ENCODE data around the gene ACTA2.

ACTA2 gene

GRCh38 chr10:88952647-88953111 lies at the start of gene ACTA2:
Gene ACTA2, minus strand, starts transcription at chr10:88952773. Its CDS starts 3,843 bp downstream, at chr10:88948930.
- no peak for DNase-seq (ENCODE audit: low read depth, low spot score)

DNA sequence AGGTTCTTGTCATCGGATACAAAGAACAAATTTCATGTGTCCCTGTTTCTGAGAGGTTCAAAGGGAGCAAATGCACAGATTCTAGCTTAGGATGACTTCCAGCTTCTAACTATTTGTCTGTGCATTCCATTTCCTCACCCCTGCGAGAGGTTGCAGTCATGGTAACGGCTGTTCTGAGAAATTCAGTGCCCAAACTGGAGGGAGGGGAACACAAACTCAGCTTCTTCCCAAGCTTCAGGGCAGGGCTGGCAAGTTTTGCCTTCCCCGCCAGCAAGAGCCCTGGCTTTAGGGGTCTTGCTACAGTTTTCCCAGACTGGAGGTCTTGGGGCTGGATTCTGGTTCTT lies 49.1 kb upstream of the ACTA2 start:
- DNase-seq (ENCODE audit: low read depth, low spot score), result no peak

- DNase-seq (ENCODE audit: low read depth, low spot score), result no peak
Measured at GRCh38 chr10:89001024-89001728, 48.6 kb upstream of the ACTA2 start.

GRCh38 chr10:88999625-89000024 lies 47.1 kb upstream of the ACTA2 start:
- DNase-seq (ENCODE audit: low read depth, low spot score), result no peak

- DNase-seq (ENCODE audit: low read depth, low spot score), result no peak
Measured at GRCh38 chr10:88996927-88997326, 44.4 kb upstream of the ACTA2 start.

GRCh38 chr10:88995156-88995876 lies 42.7 kb upstream of the ACTA2 start:
- no peak for DNase-seq (ENCODE audit: low read depth, low spot score)

DNA sequence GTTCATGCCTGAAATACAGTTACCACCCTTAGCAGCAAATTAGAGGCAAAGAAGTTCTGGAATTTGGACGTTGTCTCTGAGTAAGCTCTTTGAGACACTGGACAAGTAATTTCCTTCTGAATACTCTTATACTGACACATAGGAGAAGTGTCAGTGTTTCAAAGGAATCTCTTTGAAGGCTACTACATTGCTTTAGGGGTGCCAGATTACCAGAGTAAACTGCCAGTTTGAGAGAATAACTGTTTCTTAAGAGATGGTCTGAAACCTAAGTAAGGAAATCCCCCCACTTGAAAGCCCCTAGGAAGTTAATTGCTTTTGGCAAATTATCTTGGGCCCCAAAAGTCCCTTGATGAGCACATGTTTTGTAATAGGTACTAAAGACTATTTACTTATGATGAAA lies 41.4 kb upstream of the ACTA2 start:
- DNase-seq (ENCODE audit: low read depth, low spot score), result no peak

GRCh38 chr10:88992921-88993524 lies 40.5 kb upstream of the ACTA2 start:
- no peak for DNase-seq (ENCODE audit: low read depth, low spot score)

DNA sequence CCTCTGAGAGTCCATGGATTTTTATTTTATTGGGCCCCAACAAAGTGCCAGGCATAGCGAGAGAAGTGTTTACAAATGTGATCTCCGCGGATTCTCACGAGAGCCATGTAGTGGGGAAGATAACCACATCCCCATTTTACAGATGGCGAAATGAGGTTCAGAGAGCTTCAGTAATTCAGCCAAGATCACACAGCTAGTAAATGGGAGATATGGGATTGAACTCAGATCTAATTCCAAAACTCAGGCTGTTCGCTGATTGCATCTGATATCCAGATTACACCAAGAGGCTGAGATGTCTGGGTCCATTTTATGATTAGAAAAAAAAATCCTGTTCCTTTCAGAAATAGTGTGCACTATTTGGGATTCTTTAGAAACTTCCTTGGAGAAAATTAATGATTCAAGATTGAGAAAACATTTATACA lies 39.3 kb upstream of the ACTA2 start:
- no peak for DNase-seq (ENCODE audit: low read depth, low spot score)

GRCh38 chr10:88991161-88991898 lies 38.8 kb upstream of the ACTA2 start:
- peak; percentile 37 for DNase-seq (ENCODE audit: low read depth, low spot score)

DNA sequence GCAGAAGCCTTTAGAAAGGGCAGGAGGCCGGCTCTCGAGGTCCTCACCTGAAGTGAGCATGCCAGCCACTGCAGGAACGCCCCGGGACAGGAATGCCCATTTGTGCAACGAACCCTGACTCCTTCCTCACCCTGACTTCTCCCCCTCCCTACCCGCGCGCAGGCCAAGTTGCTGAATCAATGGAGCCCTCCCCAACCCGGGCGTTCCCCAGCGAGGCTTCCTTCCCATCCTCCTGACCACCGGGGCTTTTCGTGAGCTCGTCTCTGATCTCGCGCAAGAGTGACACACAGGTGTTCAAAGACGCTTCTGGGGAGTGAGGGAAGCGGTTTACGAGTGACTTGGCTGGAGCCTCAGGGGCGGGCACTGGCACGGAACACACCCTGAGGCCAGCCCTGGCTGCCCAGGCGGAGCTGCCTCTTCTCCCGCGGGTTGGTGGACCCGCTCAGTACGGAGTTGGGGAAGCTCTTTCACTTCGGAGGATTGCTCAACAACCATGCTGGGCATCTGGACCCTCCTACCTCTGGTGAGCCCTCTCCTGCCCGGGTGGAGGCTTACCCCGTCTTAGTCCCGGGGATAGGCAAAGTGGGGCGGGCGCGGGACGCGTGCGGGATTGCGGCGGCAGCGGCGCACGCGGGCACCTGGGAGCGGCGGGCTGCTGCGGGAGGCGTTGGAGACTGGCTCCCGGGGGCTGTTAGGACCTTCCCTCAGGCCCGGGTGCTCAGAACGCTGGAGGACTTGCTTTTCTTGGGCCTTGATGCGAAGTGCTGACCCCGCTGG lies 38.0 kb upstream of the ACTA2 start, which contains the start of gene FAS:
TSS of gene FAS (plus strand) at position 415 of the 777 bp plus-strand sequence. CDS start at position 494, 79 bp downstream.
- DNase-seq (ENCODE audit: low read depth, low spot score), result no peak

DNA sequence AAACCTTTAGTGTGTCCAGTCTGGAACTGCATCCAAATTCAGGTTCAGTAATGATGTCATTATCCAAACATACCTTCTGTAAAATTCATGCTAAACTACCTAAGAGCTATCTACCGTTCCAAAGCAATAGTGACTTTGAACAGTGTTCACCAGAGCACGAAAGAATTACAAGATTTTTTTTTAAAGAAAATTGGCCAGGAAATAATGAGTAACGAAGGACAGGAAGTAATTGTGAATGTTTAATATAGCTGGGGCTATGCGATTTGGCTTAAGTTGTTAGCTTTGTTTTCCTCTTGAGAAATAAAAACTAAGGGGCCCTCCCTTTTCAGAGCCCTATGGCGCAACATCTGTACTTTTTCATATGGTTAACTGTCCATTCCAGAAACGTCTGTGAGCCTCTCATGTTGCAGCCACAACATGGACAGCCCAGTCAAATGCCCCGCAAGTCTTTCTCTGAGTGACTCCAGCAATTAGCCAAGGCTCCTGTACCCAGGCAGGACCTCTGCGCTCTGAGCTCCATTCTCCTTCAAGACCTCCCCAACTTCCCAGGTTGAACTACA lies 37.3 kb upstream of the ACTA2 start:
- peak; percentile 21 for DNase-seq (ENCODE audit: low read depth, low spot score)

DNA sequence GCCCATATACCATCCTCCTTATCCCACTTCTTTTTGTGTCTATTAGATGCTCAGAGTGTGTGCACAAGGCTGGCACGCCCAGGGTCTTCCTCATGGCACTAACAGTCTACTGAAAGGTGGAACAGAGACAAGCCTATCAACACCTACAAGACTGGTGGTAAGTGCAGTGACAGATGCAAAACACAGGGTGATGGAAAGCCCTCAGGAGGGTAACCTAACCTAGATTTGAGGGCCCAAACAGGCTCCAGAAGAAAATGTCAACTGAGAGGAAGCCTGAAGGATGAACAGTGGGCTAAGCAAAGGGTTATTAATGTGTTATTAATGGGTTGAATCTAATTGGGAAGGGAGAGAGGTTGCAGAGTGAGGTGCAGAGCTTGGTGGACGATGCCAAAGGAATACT lies 36.9 kb upstream of the ACTA2 start:
- DNase-seq (ENCODE audit: low read depth, low spot score), result no peak

GRCh38 chr10:88987840-88988239 lies 35.3 kb upstream of the ACTA2 start:
- no peak for DNase-seq (ENCODE audit: low read depth, low spot score)

DNA sequence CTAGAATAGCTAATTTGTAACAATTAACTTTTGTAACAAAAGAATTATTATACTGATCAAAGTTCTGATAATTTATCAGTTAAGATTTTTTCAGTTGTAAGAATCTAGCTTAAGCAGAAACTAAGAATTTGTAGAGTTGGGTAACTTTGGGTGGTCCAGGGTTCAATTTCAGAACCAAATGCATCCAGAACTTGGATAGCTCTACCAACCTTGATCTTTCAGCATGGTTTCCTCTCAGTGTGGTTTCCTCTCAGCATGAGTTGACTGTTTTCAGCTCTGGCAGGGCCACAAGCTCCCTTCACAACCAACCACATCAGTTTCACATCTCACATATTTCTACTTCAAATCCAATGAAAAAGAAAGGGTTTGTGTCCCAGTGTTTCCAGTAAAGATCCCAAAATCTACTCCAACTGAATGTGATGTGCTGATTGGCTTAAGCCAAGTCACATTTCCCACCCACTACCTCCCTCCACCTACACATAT lies 34.7 kb upstream of the ACTA2 start:
- no peak for DNase-seq (ENCODE audit: low read depth, low spot score)

DNA sequence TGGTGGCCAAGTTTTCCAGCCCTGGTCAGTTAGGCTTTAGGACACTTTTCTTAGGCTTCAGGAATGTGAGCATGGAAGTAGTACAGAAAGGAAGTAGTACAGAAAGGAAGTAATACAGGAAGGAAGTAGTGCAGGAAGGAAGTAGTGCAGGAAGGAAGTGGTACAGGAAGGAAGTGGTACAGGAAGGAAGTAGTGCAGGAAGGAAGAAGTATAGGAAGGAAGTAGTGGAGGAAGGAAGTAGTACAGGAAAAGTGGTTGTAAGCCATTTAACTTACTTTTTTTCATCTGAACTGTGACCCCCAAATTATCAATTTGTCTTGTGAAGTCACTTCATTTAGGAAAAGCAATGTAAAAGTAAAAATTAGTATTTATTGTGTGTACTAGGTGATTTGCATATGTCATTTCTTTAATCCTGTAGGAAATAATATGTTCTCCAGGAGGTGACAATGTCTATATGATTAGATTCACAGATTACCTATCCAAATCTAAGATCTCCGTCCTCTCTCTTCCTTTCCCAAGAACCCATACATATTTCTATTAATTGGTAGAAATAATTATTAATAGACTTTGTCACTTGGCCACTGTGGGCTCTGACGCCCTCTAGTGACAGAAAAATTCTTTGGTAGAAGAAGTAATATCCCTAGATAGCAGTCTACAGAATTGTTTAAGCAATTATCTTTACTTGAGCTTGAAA lies 34.1 kb upstream of the ACTA2 start:
- DNase-seq (ENCODE audit: low read depth, low spot score), result no peak

DNA sequence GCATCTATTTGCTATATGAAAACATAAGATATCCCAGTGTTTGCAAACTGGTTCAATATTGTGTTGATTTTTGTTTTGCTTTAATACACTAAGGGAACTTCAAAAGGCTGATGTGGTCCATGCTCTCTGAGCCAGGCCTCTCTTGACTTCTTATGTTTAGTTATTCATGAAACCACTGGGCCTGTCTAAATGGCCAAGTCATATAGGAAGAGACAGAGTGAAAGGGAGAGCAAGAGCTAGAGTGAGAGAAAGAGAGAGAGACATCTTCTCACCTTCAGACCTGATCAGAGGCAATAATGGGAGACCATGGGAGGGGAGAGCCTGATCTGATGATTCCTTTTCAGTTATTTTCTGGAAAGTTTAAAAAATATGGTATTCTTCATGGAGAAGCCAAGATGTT lies 32.0 kb upstream of the ACTA2 start:
- no peak for DNase-seq (ENCODE audit: low read depth, low spot score)

DNA sequence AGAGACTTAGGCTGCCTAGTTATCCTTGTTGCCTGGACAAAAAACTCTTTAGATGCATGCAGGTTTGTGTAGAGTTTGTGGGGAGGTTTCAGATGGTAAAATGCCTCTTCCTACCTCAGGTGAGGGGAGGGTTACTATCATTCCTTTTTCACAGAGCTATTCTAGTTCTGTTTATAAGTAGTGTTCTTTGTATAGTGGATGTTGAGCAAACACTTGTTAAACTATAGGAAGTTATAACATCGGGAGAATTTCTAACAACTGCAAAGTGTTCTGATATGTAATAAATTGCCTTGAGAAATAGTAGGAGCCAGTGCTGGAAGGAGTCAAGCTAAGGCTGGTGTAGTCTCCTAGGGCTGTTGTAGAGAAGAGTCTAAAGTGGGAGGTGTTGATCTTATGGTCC lies 31.4 kb upstream of the ACTA2 start:
- DNase-seq (ENCODE audit: low read depth, low spot score), result no peak

GRCh38 chr10:88983206-88983605 lies 30.6 kb upstream of the ACTA2 start:
- no peak for DNase-seq (ENCODE audit: low read depth, low spot score)

- no peak for DNase-seq (ENCODE audit: low read depth, low spot score)
Measured at GRCh38 chr10:88982366-88982765, 29.8 kb upstream of the ACTA2 start.

Measured in brain pericyte (primary cell).